Astrocyte (in vitro differentiated cells and primary cell): ENCODE results near the gene ENTPD7.

Experiments
- EZH2 ChIP-seq: IDR thresholded peaks from 2 replicates; pipeline ENCODE4 v1.6.1; 2012; ENCODE audit warnings: mild to moderate bottlenecking, low read length, inconsistent platforms; ENCODE audit not compliant: insufficient read depth
- TF ChIP-seq, protein P1 (sequence below): IDR thresholded peaks from 2 replicates; pipeline ENCODE4 v1.5.1; 2011; ENCODE audit warnings: low read depth, mild to moderate bottlenecking, inconsistent platforms, low read length, moderate library complexity; ENCODE audit not compliant: insufficient read depth

DNA sequence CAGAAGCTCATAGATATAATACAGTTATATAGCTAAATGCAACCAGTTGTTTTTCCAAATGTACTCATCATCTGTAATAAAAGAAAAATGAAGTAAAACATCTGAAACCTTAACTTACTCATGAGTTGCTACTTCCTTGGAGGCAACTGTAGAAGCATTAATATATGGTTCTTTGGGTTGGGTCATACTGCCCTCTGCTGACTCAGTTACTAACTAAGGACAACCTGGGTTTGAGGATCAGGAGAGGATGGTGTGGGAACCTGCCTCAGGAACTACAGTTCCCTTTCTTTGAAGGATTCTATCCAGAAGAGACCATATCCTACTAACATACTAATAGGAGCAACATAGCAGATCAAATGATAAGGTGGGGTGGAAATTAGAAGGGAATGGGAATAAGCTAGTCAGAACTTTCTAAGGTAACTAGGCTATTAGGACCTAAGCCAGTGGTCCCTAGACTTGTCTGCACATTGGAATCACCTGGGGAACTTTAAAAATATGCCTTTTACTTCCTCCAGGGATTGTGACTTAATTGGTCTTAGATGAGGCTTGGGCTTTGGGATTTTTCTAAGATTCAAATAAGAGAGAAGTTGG, 51.9 kb downstream of the ENTPD7 start:
- TF ChIP-seq EZH2: no peak
- TF ChIP-seq, protein P1, sequence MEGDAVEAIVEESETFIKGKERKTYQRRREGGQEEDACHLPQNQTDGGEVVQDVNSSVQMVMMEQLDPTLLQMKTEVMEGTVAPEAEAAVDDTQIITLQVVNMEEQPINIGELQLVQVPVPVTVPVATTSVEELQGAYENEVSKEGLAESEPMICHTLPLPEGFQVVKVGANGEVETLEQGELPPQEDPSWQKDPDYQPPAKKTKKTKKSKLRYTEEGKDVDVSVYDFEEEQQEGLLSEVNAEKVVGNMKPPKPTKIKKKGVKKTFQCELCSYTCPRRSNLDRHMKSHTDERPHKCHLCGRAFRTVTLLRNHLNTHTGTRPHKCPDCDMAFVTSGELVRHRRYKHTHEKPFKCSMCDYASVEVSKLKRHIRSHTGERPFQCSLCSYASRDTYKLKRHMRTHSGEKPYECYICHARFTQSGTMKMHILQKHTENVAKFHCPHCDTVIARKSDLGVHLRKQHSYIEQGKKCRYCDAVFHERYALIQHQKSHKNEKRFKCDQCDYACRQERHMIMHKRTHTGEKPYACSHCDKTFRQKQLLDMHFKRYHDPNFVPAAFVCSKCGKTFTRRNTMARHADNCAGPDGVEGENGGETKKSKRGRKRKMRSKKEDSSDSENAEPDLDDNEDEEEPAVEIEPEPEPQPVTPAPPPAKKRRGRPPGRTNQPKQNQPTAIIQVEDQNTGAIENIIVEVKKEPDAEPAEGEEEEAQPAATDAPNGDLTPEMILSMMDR: peak; percentile 44
